Measurements from ENCODE around the gene CEP164. TPM values are rescaled to one million over a fixed set of nuclear protein-coding genes. Genes with fewer than 3 reads are reported as not detected.

Gene CEP164
- total RNA-seq, 1 experiment from 2014 or later = 21.0 TPM

- ChIA-PET POLR2A (no interaction called here), CTCF (interaction anchor here (1.4 to 1.6 kb wide), 2 partner anchors 12 to 376 kb away, joined by 4 read pairs; no protein-coding TSS in a partner anchor)
- peaks cover 17% of the 10 kb centered on the region for H3K4me1 Mint-ChIP-seq
- TF ChIP-seq, protein P1, sequence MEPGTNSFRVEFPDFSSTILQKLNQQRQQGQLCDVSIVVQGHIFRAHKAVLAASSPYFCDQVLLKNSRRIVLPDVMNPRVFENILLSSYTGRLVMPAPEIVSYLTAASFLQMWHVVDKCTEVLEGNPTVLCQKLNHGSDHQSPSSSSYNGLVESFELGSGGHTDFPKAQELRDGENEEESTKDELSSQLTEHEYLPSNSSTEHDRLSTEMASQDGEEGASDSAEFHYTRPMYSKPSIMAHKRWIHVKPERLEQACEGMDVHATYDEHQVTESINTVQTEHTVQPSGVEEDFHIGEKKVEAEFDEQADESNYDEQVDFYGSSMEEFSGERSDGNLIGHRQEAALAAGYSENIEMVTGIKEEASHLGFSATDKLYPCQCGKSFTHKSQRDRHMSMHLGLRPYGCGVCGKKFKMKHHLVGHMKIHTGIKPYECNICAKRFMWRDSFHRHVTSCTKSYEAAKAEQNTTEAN (CRISPR knock-in tag; IDR thresholded peaks at IDR 0.05) = no peak
- TF ChIP-seq NR2C2 (CRISPR knock-in tag; IDR thresholded peaks at IDR 0.05) = no peak
- no peak for TF ChIP-seq TCF7 (CRISPR knock-in tag; IDR thresholded peaks at IDR 0.05; ENCODE audit: low read depth)
- TF ChIP-seq ETV6 (CRISPR knock-in tag; IDR thresholded peaks at IDR 0.05) = no peak
- TF ChIP-seq, protein P2, sequence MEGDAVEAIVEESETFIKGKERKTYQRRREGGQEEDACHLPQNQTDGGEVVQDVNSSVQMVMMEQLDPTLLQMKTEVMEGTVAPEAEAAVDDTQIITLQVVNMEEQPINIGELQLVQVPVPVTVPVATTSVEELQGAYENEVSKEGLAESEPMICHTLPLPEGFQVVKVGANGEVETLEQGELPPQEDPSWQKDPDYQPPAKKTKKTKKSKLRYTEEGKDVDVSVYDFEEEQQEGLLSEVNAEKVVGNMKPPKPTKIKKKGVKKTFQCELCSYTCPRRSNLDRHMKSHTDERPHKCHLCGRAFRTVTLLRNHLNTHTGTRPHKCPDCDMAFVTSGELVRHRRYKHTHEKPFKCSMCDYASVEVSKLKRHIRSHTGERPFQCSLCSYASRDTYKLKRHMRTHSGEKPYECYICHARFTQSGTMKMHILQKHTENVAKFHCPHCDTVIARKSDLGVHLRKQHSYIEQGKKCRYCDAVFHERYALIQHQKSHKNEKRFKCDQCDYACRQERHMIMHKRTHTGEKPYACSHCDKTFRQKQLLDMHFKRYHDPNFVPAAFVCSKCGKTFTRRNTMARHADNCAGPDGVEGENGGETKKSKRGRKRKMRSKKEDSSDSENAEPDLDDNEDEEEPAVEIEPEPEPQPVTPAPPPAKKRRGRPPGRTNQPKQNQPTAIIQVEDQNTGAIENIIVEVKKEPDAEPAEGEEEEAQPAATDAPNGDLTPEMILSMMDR (IDR thresholded peaks at IDR 0.05) = no peak
- no peak for TF ChIP-seq ZNF219 (CRISPR knock-in tag; IDR thresholded peaks at IDR 0.05; ENCODE audit: borderline replicate concordance)
- TF ChIP-seq AFF4 (CRISPR knock-in tag; IDR thresholded peaks at IDR 0.05; ENCODE audit: borderline replicate concordance) = no peak
- TF ChIP-seq, protein P3, sequence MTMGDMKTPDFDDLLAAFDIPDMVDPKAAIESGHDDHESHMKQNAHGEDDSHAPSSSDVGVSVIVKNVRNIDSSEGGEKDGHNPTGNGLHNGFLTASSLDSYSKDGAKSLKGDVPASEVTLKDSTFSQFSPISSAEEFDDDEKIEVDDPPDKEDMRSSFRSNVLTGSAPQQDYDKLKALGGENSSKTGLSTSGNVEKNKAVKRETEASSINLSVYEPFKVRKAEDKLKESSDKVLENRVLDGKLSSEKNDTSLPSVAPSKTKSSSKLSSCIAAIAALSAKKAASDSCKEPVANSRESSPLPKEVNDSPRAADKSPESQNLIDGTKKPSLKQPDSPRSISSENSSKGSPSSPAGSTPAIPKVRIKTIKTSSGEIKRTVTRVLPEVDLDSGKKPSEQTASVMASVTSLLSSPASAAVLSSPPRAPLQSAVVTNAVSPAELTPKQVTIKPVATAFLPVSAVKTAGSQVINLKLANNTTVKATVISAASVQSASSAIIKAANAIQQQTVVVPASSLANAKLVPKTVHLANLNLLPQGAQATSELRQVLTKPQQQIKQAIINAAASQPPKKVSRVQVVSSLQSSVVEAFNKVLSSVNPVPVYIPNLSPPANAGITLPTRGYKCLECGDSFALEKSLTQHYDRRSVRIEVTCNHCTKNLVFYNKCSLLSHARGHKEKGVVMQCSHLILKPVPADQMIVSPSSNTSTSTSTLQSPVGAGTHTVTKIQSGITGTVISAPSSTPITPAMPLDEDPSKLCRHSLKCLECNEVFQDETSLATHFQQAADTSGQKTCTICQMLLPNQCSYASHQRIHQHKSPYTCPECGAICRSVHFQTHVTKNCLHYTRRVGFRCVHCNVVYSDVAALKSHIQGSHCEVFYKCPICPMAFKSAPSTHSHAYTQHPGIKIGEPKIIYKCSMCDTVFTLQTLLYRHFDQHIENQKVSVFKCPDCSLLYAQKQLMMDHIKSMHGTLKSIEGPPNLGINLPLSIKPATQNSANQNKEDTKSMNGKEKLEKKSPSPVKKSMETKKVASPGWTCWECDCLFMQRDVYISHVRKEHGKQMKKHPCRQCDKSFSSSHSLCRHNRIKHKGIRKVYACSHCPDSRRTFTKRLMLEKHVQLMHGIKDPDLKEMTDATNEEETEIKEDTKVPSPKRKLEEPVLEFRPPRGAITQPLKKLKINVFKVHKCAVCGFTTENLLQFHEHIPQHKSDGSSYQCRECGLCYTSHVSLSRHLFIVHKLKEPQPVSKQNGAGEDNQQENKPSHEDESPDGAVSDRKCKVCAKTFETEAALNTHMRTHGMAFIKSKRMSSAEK (CRISPR knock-in tag; IDR thresholded peaks at IDR 0.05; ENCODE audit: borderline replicate concordance) = no peak
- no peak for TF ChIP-seq MYBL2 (CRISPR knock-in tag; IDR thresholded peaks at IDR 0.05)
- no peak for TF ChIP-seq CBFB (CRISPR knock-in tag; IDR thresholded peaks at IDR 0.05; ENCODE audit: low read depth)
- TF ChIP-seq ZNF396 (CRISPR knock-in tag; IDR thresholded peaks at IDR 0.05; ENCODE audit: borderline replicate concordance) = no peak
- DNase-seq (ENCODE audit: low spot score) (no peak), ATAC-seq (no peak)
- H3K9me3 Mint-ChIP-seq = no peaks in the 10 kb centered on the region
- no peaks in the 10 kb centered on the region for H3K36me3 Mint-ChIP-seq
- no peak overlapping the region for H3K27ac Mint-ChIP-seq
- H3K27me3 Mint-ChIP-seq (ENCODE audit: low read depth) = no peaks in the 10 kb centered on the region
- H3K4me3 Mint-ChIP-seq = no peak overlapping the region
Measured at GRCh38 chr11:117431436-117431835, 103.8 kb downstream of the CEP164 start.

DNA sequence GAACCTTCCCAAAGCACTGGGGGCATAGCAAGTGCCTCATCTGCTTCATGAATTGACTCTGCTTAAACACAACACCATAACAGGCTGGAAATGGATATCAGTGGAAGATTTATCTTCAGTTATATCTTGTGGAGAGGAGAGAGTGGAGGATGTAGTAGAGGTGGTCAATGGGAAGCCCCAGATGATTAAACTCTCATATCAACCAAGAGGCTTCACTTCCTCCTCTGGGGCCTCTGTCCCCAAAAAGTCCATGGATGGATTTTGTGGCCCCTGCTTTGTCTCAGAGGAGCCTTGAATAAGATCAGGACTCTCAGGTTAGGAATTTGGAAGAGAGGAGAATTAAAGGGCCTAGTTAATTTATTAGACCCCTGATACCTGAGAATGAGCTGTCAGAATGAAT, 106.1 kb downstream of the CEP164 start:
- no peak for ATAC-seq
- Mint-ChIP-seq H3K9me3 (no peaks in the 10 kb centered on the region), H3K27ac (no peak overlapping the region), H3K36me3 (no peaks in the 10 kb centered on the region), H3K4me1 (peaks cover 16% of the 10 kb centered on the region), H3K27me3 (ENCODE audit: low read depth) (no peaks in the 10 kb centered on the region), H3K4me3 (no peak overlapping the region)
- ChIA-PET CTCF (no interaction called here), POLR2A (no interaction called here)
- DNase-seq (ENCODE audit: low spot score) = no peak
- no peak for TF ChIP-seq ZSCAN18 (CRISPR knock-in tag; IDR thresholded peaks at IDR 0.05)
- TF ChIP-seq FOXK1 (CRISPR knock-in tag; IDR thresholded peaks at IDR 0.05) = no peak
- TF ChIP-seq, protein P4, sequence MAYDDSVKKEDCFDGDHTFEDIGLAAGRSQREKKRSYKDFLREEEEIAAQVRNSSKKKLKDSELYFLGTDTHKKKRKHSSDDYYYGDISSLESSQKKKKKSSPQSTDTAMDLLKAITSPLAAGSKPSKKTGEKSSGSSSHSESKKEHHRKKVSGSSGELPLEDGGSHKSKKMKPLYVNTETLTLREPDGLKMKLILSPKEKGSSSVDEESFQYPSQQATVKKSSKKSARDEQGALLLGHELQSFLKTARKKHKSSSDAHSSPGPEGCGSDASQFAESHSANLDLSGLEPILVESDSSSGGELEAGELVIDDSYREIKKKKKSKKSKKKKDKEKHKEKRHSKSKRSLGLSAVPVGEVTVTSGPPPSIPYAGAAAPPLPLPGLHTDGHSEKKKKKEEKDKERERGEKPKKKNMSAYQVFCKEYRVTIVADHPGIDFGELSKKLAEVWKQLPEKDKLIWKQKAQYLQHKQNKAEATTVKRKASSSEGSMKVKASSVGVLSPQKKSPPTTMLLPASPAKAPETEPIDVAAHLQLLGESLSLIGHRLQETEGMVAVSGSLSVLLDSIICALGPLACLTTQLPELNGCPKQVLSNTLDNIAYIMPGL (CRISPR knock-in tag; IDR thresholded peaks at IDR 0.05) = no peak
- no peak for TF ChIP-seq GRHL2 (CRISPR knock-in tag; IDR thresholded peaks at IDR 0.05; ENCODE audit: insufficient replicate concordance, severe bottlenecking)
- TF ChIP-seq TCF7 (CRISPR knock-in tag; IDR thresholded peaks at IDR 0.05; ENCODE audit: low read depth) = no peak
- TF ChIP-seq, protein P1 (CRISPR knock-in tag; IDR thresholded peaks at IDR 0.05) = no peak
- TF ChIP-seq NR2C2 (CRISPR knock-in tag; IDR thresholded peaks at IDR 0.05) = no peak
- no peak for TF ChIP-seq ATF6 (CRISPR knock-in tag; IDR thresholded peaks at IDR 0.05)
